ENCODE results near the gene CD14. TPM values are rescaled to one million over a fixed set of nuclear protein-coding genes. Genes with fewer than 3 reads are reported as not detected.
A peak's percentile ranks its signal among the peaks of the same experiment; 100 is the strongest.
"Not testable (repeated sequence)": the region's sequence is repeated elsewhere in the genome, so short reads cannot be mapped to it uniquely, and the experiment has no call there.

CD14 gene
- total RNA-seq, 6 experiments from 2014 or later = 174 to 513 (median 244) TPM

GRCh38 chr5:140674211-140674610 is 41.2 kb upstream of the CD14 start:
- H3K27ac ChIP-seq = no peak overlapping the region
- DNase-seq (no peak), ATAC-seq (no peak)
- H3K4me3 ChIP-seq = no peak overlapping the region
- H3K9me3 ChIP-seq = no peaks in the 10 kb centered on the region
- no peak for TF ChIP-seq POLR2A (IDR thresholded peaks at IDR 0.05)
- TF ChIP-seq CTCF (IDR thresholded peaks at IDR 0.05) = no peak
- intact Hi-C loops (cut with DNase I) = no loop called here
- peaks cover 0 to 57% (median 14%) of the 10 kb centered on the region in 4 donors for H3K36me3 ChIP-seq
- no peaks in the 10 kb centered on the region for H3K27me3 ChIP-seq
- WGBS (ENCODE audit: insufficient coverage, low coverage, low lambda C conversion rate, missing lambda C conversion rate) = 63% methylated on average over 1 of the region's 2 CpGs
- H3K4me1 ChIP-seq = no peaks in the 10 kb centered on the region

GRCh38 chr5:140673187-140673976 is 40.4 kb upstream of the CD14 start, which contains the start of gene DND1:
Gene DND1, minus strand, starts transcription at chr5:140673576. Its CDS starts 34 bp downstream, at chr5:140673542.
- Histone ChIP-seq H3K4me3 (no peak within 1 kb of the TSS), H3K27me3 (no peaks in the 10 kb centered on the region)

GRCh38 chr5:140672455-140673186 is 39.6 kb upstream of the CD14 start:
- intact Hi-C loops (cut with DNase I) = no loop called here
- Histone ChIP-seq H3K4me1 (no peaks in the 10 kb centered on the region), H3K9me3 (no peaks in the 10 kb centered on the region), H3K27me3 (no peaks in the 10 kb centered on the region), H3K4me3 (no peak overlapping the region), H3K36me3 (peaks cover 0 to 63% (median 17%) of the 10 kb centered on the region in 4 donors), H3K27ac (no peak overlapping the region)
- TF ChIP-seq POLR2A (IDR thresholded peaks at IDR 0.05) (no peak), CTCF (IDR thresholded peaks at IDR 0.05) (no peak)
- 75% methylated on average over 17 of the region's 70 CpGs for WGBS (ENCODE audit: insufficient coverage, low coverage, low lambda C conversion rate, missing lambda C conversion rate)
- peak in 2 of 3 donors; percentile 44 to 62 for DNase-seq
- peak; percentile 22 to 62 (median 34) for ATAC-seq

More at GRCh38 chr5:140673187-140673976, 40.4 kb upstream of the CD14 start, which contains the start of gene DND1:
- 92% methylated on average over 17 of the region's 45 CpGs for WGBS (ENCODE audit: insufficient coverage, low coverage, low lambda C conversion rate, missing lambda C conversion rate)
- no peaks in the 10 kb centered on the region for H3K4me1 ChIP-seq
- intact Hi-C loops (cut with DNase I) = no loop called here
- peak in 1 of 4 donors; percentile 7 for ATAC-seq
- no peak within 1 kb of the TSS for H3K27ac ChIP-seq
- no peak for DNase-seq
- H3K9me3 ChIP-seq = no peaks in the 10 kb centered on the region
- peaks cover 0 to 58% (median 16%) of the 10 kb centered on the region in 4 donors for H3K36me3 ChIP-seq
- TF ChIP-seq POLR2A (IDR thresholded peaks at IDR 0.05) = no peak
- no peak for TF ChIP-seq CTCF (IDR thresholded peaks at IDR 0.05)

- Histone ChIP-seq H3K4me1 (no peaks in the 10 kb centered on the region), H3K4me3 (no peak overlapping the region), H3K9me3 (no peaks in the 10 kb centered on the region), H3K27ac (no peak overlapping the region), H3K36me3 (peaks cover 0 to 52% (median 14%) of the 10 kb centered on the region in 4 donors), H3K27me3 (no peaks in the 10 kb centered on the region)
- no peak for DNase-seq
- no peak for ATAC-seq
- intact Hi-C loops (cut with DNase I) = no loop called here
- 90% methylated on average over 1 of the region's 7 CpGs for WGBS (ENCODE audit: insufficient coverage, low coverage, low lambda C conversion rate, missing lambda C conversion rate)
- no peak for TF ChIP-seq CTCF (IDR thresholded peaks at IDR 0.05)
Measured at GRCh38 chr5:140671472-140672125, 38.6 kb upstream of the CD14 start.

- peak in 1 of 4 donors; percentile 6 for ATAC-seq
- H3K36me3 ChIP-seq = peaks cover 0 to 47% (median 12%) of the 10 kb centered on the region in 4 donors
- WGBS (ENCODE audit: insufficient coverage, low coverage, low lambda C conversion rate, missing lambda C conversion rate) = 100% methylated on average over 1 of the region's 4 CpGs
- H3K9me3 ChIP-seq; intact Hi-C loops (cut with DNase I); H3K4me3 ChIP-seq; H3K27me3 ChIP-seq; H3K27ac ChIP-seq; H3K4me1 ChIP-seq; DNase-seq: not testable (repeated sequence)
Measured at GRCh38 chr5:140671035-140671434, 38.1 kb upstream of the CD14 start.

Measured in right lobe of liver (tissue), 6 donors.